GM12872 (cell line): ENCODE measurements around the gene FMN2.

Experiments
- CTCF ChIP-seq: IDR thresholded peaks from 3 replicates; pipeline ENCODE4 v1.5.1; 2011; ENCODE audit warnings: low read depth, mild to moderate bottlenecking, low read length, moderate library complexity; ENCODE audit not compliant: insufficient read depth

Gene FMN2

DNA sequence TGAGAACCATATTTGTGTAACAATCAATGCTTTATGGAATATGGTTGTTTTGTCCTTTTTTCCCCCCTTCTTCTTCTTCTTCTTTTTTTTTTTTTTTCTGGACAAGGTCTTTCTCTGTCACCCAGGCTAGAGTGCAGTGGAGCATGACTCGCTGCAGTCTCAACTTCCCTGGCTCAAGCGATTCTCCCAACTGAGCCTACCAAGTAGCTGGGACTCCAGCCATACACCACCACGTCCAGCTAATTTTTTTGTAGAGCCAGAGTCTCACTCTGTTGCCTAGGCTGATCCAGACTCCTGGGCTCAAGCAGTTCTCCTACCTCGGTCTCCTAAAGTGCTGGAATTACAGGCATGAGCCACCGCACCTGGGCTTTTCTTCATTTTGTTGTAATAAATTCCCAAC lies 86.7 kb downstream of the FMN2 start:
- TF ChIP-seq CTCF, result no peak

- TF ChIP-seq CTCF, result no peak
Measured at GRCh38 chr1:240188139-240188538, 96.5 kb downstream of the FMN2 start.

GRCh38 chr1:240189386-240189989 lies 97.8 kb downstream of the FMN2 start:
- TF ChIP-seq CTCF, result peak; percentile 73

GRCh38 chr1:240190881-240191401 lies 99.3 kb downstream of the FMN2 start:
- no peak for TF ChIP-seq CTCF

DNA sequence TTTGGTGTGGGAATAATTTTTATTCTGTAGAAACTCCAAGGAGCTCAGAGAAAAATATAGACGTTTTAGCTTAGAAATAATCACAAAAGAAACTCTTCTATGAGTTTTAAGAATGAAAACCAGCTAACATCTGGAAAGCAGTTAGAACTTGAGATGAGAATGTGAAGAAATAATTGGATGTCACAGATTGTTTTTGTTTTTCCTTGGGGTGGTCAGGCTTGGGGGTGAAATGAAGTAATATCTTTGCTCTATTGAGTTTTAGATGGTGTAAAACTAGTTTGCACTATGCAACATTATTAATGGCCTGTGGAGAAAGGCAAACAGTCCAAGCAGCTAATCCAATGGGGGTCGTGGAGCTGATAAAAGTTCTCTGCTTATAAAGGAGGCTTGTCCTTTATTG lies 101.2 kb downstream of the FMN2 start:
- TF ChIP-seq CTCF, result no peak

DNA sequence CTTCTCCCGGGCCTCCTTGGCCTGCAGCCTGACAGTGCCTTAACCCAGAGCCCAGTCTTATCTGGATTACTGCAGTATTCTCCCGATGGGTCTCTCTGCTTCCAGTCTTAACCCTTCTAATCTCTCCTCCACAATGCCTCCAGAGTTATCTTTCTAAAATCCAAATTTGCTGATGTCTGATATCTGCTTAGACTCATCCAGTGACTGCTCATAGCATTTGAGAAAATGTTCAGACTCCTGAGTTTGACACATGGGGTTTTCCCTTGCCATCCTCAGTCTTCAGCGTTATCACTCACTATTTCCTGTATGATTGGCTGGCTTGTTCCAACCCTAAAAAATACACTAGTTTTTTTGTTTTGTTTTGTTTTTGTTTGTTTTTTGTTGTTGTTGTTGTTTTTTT lies 102.0 kb downstream of the FMN2 start:
- TF ChIP-seq CTCF, result no peak

GRCh38 chr1:240194120-240194519 lies 102.4 kb downstream of the FMN2 start:
- TF ChIP-seq CTCF, result no peak

GRCh38 chr1:240198376-240198775 lies 106.7 kb downstream of the FMN2 start:
- TF ChIP-seq CTCF, result no peak
